Nephron progenitor cell (in vitro differentiated cells): ENCODE results near the gene COG2.
A peak's percentile ranks its signal among the peaks of the same experiment; 100 is the strongest.

Experiments used
- DNase-seq: peaks from one replicate; pipeline ENCODE4 v3.0.0; 2021
- H3K27ac Mint-ChIP-seq: 2 replicates; pipeline ENCODE4 v1.8.0; 2021; ENCODE audit warnings: mild to moderate bottlenecking, moderate library complexity, mixed read lengths
- H3K27me3 Mint-ChIP-seq: 2 replicates; pipeline ENCODE4 v1.8.0; 2021; ENCODE audit warnings: mild to moderate bottlenecking, low read depth, mixed read lengths; ENCODE audit not compliant: poor library complexity
- H3K36me3 Mint-ChIP-seq: 2 replicates; pipeline ENCODE4 v1.8.0; 2021; ENCODE audit warnings: low read depth, mixed read lengths
- H3K4me1 Mint-ChIP-seq: 2 replicates; pipeline ENCODE4 v1.8.0; 2021; ENCODE audit warnings: mixed read lengths
- H3K4me3 Mint-ChIP-seq: 2 replicates; pipeline ENCODE4 v1.8.0; 2021; ENCODE audit warnings: mild to moderate bottlenecking, moderate library complexity, mixed read lengths
- H3K9me3 Mint-ChIP-seq: 2 replicates; pipeline ENCODE4 v1.8.0; 2021; ENCODE audit warnings: mild to moderate bottlenecking, moderate library complexity, mixed read lengths
- TF ChIP-seq, protein P1 (sequence below): fragments of 200-600 bp; sonication (generic); IDR thresholded peaks from 2 replicates; pipeline ENCODE4 v1.5.0; 2021; ENCODE audit warnings: antibody characterized with exemption

Gene COG2

GRCh38 chr1:230701895-230702768 lies 59.9 kb downstream of the COG2 start:
- Mint-ChIP-seq H3K36me3 (no peaks in the 10 kb centered on the region), H3K4me3 (no peak overlapping the region), H3K4me1 (peaks cover 41% of the 10 kb centered on the region), H3K27ac (no peak overlapping the region), H3K27me3 (peaks cover 6% of the 10 kb centered on the region), H3K9me3 (no peaks in the 10 kb centered on the region)
- TF ChIP-seq, protein P1, sequence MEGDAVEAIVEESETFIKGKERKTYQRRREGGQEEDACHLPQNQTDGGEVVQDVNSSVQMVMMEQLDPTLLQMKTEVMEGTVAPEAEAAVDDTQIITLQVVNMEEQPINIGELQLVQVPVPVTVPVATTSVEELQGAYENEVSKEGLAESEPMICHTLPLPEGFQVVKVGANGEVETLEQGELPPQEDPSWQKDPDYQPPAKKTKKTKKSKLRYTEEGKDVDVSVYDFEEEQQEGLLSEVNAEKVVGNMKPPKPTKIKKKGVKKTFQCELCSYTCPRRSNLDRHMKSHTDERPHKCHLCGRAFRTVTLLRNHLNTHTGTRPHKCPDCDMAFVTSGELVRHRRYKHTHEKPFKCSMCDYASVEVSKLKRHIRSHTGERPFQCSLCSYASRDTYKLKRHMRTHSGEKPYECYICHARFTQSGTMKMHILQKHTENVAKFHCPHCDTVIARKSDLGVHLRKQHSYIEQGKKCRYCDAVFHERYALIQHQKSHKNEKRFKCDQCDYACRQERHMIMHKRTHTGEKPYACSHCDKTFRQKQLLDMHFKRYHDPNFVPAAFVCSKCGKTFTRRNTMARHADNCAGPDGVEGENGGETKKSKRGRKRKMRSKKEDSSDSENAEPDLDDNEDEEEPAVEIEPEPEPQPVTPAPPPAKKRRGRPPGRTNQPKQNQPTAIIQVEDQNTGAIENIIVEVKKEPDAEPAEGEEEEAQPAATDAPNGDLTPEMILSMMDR, result no peak
- DNase-seq, result no peak

DNA sequence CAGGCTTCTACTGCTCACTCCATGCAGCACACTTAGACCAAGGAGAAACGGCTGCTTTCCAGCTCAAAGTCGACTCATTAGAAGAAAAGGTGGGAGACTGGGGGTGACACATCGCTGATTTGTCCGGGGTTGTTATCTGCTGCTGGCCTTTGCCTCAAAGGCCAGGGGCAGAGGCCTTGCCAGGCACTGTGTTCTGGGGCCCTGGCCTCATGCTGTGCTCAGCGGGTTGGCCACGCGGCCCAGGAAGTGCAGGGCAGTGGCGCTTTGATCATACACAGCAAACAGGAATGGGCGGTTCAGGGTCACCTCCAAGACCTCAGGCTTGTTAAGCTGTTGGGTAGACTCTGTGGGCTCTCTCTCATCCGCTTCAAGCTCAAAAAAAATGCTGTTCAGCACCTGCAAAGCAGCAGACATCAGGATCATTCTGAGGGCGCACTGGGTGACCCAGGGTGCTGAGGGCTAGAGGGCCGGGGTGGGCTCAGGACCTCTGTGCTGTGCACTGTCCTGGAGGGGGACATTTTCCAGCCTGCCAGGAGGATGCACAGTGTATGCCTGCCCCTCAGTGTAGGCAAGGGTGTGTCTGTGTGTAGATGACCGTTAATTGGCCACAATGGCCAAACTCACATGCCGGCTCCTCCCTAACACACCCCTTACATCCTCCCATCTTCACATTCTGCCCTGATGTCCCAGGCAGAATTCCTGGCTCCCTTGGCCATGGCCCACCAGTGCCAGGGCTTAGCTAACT lies 60.8 kb downstream of the COG2 start:
- TF ChIP-seq, protein P1, result no peak
- peak overlapping the region; percentile 37 for H3K27ac Mint-ChIP-seq
- DNase-seq, result peak; percentile 30

DNA sequence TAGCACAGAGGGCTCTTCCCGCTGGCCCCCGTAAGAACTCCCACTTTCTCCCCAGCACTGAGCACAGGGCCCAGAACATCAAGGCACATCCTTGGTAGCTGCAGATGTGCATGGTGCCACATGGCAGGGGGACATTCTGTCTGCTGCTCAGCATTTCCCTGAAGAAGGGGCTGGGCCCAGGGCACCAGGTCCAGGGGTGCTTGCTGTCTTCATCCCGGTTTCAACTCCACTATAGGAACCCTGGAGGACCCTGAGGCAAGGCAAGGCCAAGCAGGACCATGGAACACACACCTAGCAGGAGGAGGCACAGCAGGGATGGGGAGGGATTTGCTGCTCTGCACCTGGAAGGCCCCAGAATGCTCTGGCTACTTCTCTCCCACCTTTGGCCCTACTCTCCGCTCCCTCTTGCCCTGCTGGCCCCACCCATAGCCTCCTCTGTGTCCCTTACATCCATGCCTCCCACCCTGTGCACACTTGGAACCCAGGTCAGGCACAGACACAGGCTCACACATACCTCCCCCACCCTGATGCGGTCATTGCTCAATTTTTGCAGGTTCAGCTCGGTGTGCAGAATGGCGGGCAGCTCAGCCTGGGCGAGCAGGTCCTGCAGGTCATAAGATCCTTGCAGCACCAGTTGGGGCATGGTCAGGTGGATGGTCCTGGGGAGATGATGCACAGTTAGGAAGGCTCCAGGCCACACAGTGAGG lies 61.6 kb downstream of the COG2 start:
- no peaks in the 10 kb centered on the region for H3K36me3 Mint-ChIP-seq
- H3K27ac Mint-ChIP-seq, result peak overlapping the region; percentile 37
- no peak overlapping the region for H3K4me3 Mint-ChIP-seq
- H3K9me3 Mint-ChIP-seq, result no peaks in the 10 kb centered on the region
- peaks cover 3% of the 10 kb centered on the region for H3K27me3 Mint-ChIP-seq
- DNase-seq, result no peak
- TF ChIP-seq, protein P1, result no peak
- peaks cover 55% of the 10 kb centered on the region for H3K4me1 Mint-ChIP-seq

More for the DNA sequence above, 60.8 kb downstream of the COG2 start:
- Mint-ChIP-seq H3K4me3 (no peak overlapping the region), H3K27me3 (peaks cover 3% of the 10 kb centered on the region), H3K36me3 (no peaks in the 10 kb centered on the region), H3K9me3 (no peaks in the 10 kb centered on the region), H3K4me1 (peaks cover 47% of the 10 kb centered on the region)

GRCh38 chr1:230704830-230705229 lies 62.5 kb downstream of the COG2 start:
- Mint-ChIP-seq H3K9me3 (no peaks in the 10 kb centered on the region), H3K4me3 (no peak overlapping the region), H3K4me1 (peaks cover 57% of the 10 kb centered on the region), H3K36me3 (no peaks in the 10 kb centered on the region), H3K27ac (no peak overlapping the region), H3K27me3 (peaks cover 3% of the 10 kb centered on the region)
- DNase-seq, result no peak
- TF ChIP-seq, protein P1, result no peak

DNA sequence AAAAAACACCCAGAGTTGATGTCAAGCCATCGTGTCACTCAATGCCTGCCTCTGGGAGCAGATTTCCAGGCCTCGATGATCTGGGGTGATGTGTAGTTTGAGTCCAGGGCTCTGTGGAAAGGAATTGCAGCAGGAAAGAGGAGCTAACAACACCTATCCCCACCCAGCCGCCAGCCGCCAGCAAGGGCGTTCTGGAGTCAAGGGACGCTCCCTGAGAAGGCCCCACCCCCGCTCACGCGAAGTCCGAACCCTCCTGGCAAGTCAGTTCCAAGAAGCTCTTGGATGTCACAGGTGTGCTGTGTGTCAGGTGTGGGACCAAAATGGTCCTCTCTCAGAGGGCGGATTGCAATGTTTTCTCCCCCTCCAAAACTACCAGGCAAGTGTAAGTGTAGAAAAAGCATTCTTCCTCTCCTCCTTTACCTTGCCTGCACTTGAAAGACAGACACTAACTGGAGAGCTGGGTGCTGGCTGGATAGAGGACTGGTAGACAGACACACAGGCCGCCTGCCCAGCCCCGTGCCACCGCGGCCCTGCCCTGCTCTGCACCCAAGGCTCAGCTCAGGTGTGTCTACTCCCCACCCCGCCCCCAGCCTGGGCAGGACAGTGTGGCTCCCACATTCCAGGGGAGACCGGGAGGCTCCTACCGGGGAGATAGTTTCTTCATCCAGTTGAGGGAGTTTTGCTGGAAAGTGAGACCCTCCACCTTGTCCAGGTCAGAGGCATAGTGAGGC lies 63.2 kb downstream of the COG2 start:
- Mint-ChIP-seq H3K36me3 (no peaks in the 10 kb centered on the region), H3K27me3 (peaks cover 3% of the 10 kb centered on the region), H3K4me3 (no peak overlapping the region), H3K27ac (no peak overlapping the region), H3K9me3 (no peaks in the 10 kb centered on the region), H3K4me1 (peaks cover 57% of the 10 kb centered on the region)
- no peak for DNase-seq
- TF ChIP-seq, protein P1, result no peak
